HG02623 (cell line): Measurements from ENCODE around the gene THSD1.

ENCODE experiments used
- ATAC-seq: cut with Tn5 transposase; IDR thresholded peaks from one replicate; pipeline ENCODE4 v1.9.1; 2021; ENCODE audit warnings: moderate library complexity; ENCODE audit not compliant: unreplicated experiment

Gene THSD1

GRCh38 chr13:52405767-52406494 is at the start of gene THSD1:
Gene THSD1 (minus strand): TSS chr13:52406172. CDS start chr13:52402600, 3,572 bp downstream.
- no peak for ATAC-seq

- peak; percentile 24 for ATAC-seq
These were observed 49.7 kb upstream of the THSD1 start for GRCh38 chr13:52455677-52456041.

- peak; percentile 74 for ATAC-seq
These were observed 49.1 kb upstream of the THSD1 start, which contains the start of gene CKAP2 for GRCh38 chr13:52454820-52455676. Gene CKAP2 (plus strand): TSS chr13:52455478. CDS start chr13:52455557, 79 bp downstream.

- ATAC-seq = peak; percentile 25
These were observed 48.5 kb upstream of the THSD1 start for GRCh38 chr13:52454459-52454819.

- no peak for ATAC-seq
These were observed 46.5 kb upstream of the THSD1 start for GRCh38 chr13:52452470-52452869.

GRCh38 chr13:52451135-52451804 is 45.3 kb upstream of the THSD1 start:
- ATAC-seq = no peak

- no peak for ATAC-seq
These were observed 44.8 kb upstream of the THSD1 start for GRCh38 chr13:52450793-52451116.

GRCh38 chr13:52450012-52450792 is 44.2 kb upstream of the THSD1 start, which contains the start of gene VPS36:
Gene VPS36 (minus strand): TSS chr13:52450634. CDS start chr13:52450594, 40 bp downstream.
- ATAC-seq = peak; percentile 59

- no peak for ATAC-seq
These were observed 43.5 kb upstream of the THSD1 start for GRCh38 chr13:52449331-52450011.

- ATAC-seq = no peak
These were observed 42.0 kb upstream of the THSD1 start for GRCh38 chr13:52447815-52448552.

GRCh38 chr13:52447354-52447753 is 41.4 kb upstream of the THSD1 start:
- ATAC-seq = no peak

- ATAC-seq = no peak
These were observed 40.3 kb upstream of the THSD1 start for GRCh38 chr13:52446265-52446664.

- ATAC-seq = no peak
These were observed 26.5 kb upstream of the THSD1 start for GRCh38 chr13:52432456-52432855.

GRCh38 chr13:52428295-52428694 is 22.3 kb upstream of the THSD1 start:
- ATAC-seq = no peak

- no peak for ATAC-seq
These were observed 15.2 kb upstream of the THSD1 start for GRCh38 chr13:52421216-52421615.

GRCh38 chr13:52419080-52419479 is 13.1 kb upstream of the THSD1 start:
- no peak for ATAC-seq

GRCh38 chr13:52414963-52415362 is 9.0 kb upstream of the THSD1 start:
- ATAC-seq = no peak

GRCh38 chr13:52414051-52414450 is 8.1 kb upstream of the THSD1 start:
- ATAC-seq = no peak

GRCh38 chr13:52412128-52412527 is 6.2 kb upstream of the THSD1 start:
- no peak for ATAC-seq

- peak; percentile 89 for ATAC-seq
These were observed 5.7 kb upstream of the THSD1 start for GRCh38 chr13:52411629-52412028.
